Measurements from ENCODE around the gene ATP5F1B. TPM values are rescaled to one million over a fixed set of nuclear protein-coding genes. Genes with fewer than 3 reads are reported as not detected.

Gene ATP5F1B
- total RNA-seq, 1 donor from 2014 or later: 609 TPM

DNA sequence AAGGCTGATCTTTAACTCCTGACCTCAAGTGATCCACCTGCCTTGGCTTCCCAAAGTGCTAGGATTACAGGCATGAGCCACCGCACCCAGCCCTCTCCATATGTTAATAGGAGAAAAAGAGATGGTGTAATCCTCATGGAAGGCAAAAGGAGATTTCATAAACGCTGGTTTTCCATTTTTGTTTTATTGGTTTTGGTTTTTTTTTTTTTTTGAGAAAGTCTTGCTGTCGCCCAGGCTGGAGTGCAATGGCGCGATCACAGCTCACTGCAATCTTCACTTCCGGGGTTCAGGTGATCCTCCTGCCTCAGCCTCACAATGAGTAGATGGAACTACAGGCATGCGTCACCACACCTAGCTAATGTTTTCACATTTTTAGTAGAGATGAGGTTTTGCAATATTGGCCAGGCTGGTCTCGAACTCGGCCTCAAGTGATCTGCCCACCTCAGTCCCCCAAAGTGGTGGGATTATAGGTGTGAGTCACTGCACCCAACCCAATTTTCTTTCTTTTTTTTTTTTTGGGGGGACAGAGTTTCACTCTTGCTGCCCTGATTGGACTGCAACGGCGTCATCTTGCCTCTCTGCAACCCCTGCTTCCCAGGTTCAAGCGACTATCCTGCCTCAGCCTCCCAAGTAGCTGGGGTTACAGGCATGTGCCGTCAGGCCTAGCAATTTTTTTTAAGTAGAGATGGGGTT, 34.2 kb upstream of the ATP5F1B start:
- peaks cover 89% of the 10 kb centered on the region for H4K20me1 ChIP-seq (ENCODE audit: low read depth)
- peaks cover 100% of the 10 kb centered on the region for H3K79me2 ChIP-seq (ENCODE audit: low read depth)
- no peak overlapping the region for H3K27ac ChIP-seq
- peaks cover 2% of the 10 kb centered on the region for H3K27me3 Mint-ChIP-seq (ENCODE audit: insufficient read depth, low read depth)
- H2AFZ ChIP-seq (replicated peaks): no peak overlapping the region
- peaks cover 3% of the 10 kb centered on the region for H3K9me3 Mint-ChIP-seq
- H3K36me3 ChIP-seq: peaks cover 12% of the 10 kb centered on the region
- H3K27ac Mint-ChIP-seq: no peak overlapping the region
- H3F3A ChIP-seq (ENCODE audit: low read depth): peaks cover 18% of the 10 kb centered on the region
- TF ChIP-seq EZH2 (IDR thresholded peaks at IDR 0.05): no peak
- TF ChIP-seq EZH2phosphoT487 (IDR thresholded peaks at IDR 0.05): no peak
- TF ChIP-seq, protein P1, sequence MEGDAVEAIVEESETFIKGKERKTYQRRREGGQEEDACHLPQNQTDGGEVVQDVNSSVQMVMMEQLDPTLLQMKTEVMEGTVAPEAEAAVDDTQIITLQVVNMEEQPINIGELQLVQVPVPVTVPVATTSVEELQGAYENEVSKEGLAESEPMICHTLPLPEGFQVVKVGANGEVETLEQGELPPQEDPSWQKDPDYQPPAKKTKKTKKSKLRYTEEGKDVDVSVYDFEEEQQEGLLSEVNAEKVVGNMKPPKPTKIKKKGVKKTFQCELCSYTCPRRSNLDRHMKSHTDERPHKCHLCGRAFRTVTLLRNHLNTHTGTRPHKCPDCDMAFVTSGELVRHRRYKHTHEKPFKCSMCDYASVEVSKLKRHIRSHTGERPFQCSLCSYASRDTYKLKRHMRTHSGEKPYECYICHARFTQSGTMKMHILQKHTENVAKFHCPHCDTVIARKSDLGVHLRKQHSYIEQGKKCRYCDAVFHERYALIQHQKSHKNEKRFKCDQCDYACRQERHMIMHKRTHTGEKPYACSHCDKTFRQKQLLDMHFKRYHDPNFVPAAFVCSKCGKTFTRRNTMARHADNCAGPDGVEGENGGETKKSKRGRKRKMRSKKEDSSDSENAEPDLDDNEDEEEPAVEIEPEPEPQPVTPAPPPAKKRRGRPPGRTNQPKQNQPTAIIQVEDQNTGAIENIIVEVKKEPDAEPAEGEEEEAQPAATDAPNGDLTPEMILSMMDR (IDR thresholded peaks at IDR 0.05): no peak
- no peak overlapping the region for H3K4me2 ChIP-seq
- no peak overlapping the region for H3K4me3 ChIP-seq
- H3K9me3 ChIP-seq (ENCODE audit: low read depth): no peaks in the 10 kb centered on the region
- H3K4me3 Mint-ChIP-seq: no peak overlapping the region
- H3K27me3 ChIP-seq: no peaks in the 10 kb centered on the region
- DNase-seq (ENCODE audit: low spot score): no peak
- peaks cover 18% of the 10 kb centered on the region for H3K4me1 Mint-ChIP-seq
- H3K4me1 ChIP-seq: peaks cover 6% of the 10 kb centered on the region
- H3K36me3 Mint-ChIP-seq: peaks cover 30% of the 10 kb centered on the region
- H3K9ac ChIP-seq: no peak overlapping the region

DNA sequence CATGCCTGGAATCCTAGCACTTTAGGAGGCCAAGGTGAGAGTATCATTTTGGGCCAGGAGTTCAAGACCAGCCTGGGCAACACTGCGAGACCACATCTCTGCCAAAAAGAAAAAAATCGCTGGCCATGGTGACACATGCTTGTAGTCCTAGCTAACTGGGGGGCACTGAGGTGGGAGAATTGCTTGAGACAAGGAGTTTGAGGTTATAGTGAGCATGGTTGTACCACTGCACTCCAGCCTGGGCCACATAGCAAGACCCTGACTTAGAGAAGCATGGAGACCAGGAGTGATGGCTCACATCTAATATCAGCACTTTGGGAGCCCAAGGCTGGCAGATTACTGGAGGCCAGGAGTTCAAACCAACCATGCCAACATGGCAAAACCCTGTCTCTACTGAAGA, 33.1 kb upstream of the ATP5F1B start:
- peaks cover 85% of the 10 kb centered on the region for H4K20me1 ChIP-seq (ENCODE audit: low read depth)
- peaks cover 20% of the 10 kb centered on the region for H3F3A ChIP-seq (ENCODE audit: low read depth)
- no peaks in the 10 kb centered on the region for H3K9me3 ChIP-seq (ENCODE audit: low read depth)
- Mint-ChIP-seq H3K4me3 (no peak overlapping the region), H3K27me3 (ENCODE audit: insufficient read depth, low read depth) (peaks cover 2% of the 10 kb centered on the region), H3K27ac (no peak overlapping the region), H3K9me3 (peaks cover under 1% of the 10 kb centered on the region), H3K36me3 (peaks cover 21% of the 10 kb centered on the region), H3K4me1 (peaks cover 6% of the 10 kb centered on the region)
- H2AFZ ChIP-seq (replicated peaks): no peak overlapping the region
- no peaks in the 10 kb centered on the region for H3K27me3 ChIP-seq
- H3K9ac ChIP-seq: no peak overlapping the region
- H3K4me1 ChIP-seq: no peaks in the 10 kb centered on the region
- H3K36me3 ChIP-seq: peaks cover under 1% of the 10 kb centered on the region
- no peak overlapping the region for H3K4me3 ChIP-seq
- H3K27ac ChIP-seq: peak overlapping the region; percentile 25
- no peak for DNase-seq (ENCODE audit: low spot score)
- H3K79me2 ChIP-seq (ENCODE audit: low read depth): peaks cover 100% of the 10 kb centered on the region
- no peak overlapping the region for H3K4me2 ChIP-seq
- no peak for TF ChIP-seq EZH2 (IDR thresholded peaks at IDR 0.05)
- TF ChIP-seq, protein P1 (IDR thresholded peaks at IDR 0.05): no peak
- no peak for TF ChIP-seq EZH2phosphoT487 (IDR thresholded peaks at IDR 0.05)

DNA sequence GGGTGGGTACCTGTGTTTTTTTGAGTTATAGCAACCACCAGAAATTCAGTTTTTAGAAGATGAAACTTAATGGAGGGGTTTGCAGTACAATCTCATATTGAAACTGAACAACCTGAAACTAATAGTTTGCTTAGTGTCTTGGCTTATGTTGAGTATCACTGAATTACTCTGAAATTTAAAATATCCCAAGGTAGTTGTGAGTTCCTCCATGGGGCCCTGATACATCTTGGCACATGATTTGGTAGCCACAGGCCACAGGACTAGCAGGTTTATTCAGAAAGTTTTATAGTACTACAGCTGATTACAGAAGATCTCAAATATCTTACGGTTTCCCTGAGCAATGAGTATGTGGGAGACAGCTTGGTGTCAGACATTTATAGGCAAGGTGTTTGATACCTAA, 31.9 kb upstream of the ATP5F1B start:
- no peak for DNase-seq (ENCODE audit: low spot score)
- Mint-ChIP-seq H3K4me1 (peaks cover 5% of the 10 kb centered on the region), H3K27ac (no peak overlapping the region), H3K4me3 (no peak overlapping the region), H3K27me3 (ENCODE audit: insufficient read depth, low read depth) (no peaks in the 10 kb centered on the region), H3K9me3 (no peaks in the 10 kb centered on the region), H3K36me3 (peaks cover 25% of the 10 kb centered on the region)
- H3K9me3 ChIP-seq (ENCODE audit: low read depth): no peaks in the 10 kb centered on the region
- no peaks in the 10 kb centered on the region for H3K27me3 ChIP-seq
- peaks cover 91% of the 10 kb centered on the region for H4K20me1 ChIP-seq (ENCODE audit: low read depth)
- H3K4me2 ChIP-seq: no peak overlapping the region
- H2AFZ ChIP-seq (replicated peaks): no peak overlapping the region
- peaks cover 100% of the 10 kb centered on the region for H3K79me2 ChIP-seq (ENCODE audit: low read depth)
- peaks cover 21% of the 10 kb centered on the region for H3F3A ChIP-seq (ENCODE audit: low read depth)
- H3K36me3 ChIP-seq: peaks cover 5% of the 10 kb centered on the region
- no peak overlapping the region for H3K4me3 ChIP-seq
- peak overlapping the region; percentile 41 for H3K27ac ChIP-seq
- no peak overlapping the region for H3K9ac ChIP-seq
- H3K4me1 ChIP-seq: no peaks in the 10 kb centered on the region
- TF ChIP-seq, protein P1 (IDR thresholded peaks at IDR 0.05): no peak
- TF ChIP-seq EZH2phosphoT487 (IDR thresholded peaks at IDR 0.05) (no peak), EZH2 (IDR thresholded peaks at IDR 0.05) (no peak)
